ENCODE results near the gene PKNOX1. TPM values are rescaled to one million over a fixed set of nuclear protein-coding genes. Genes with fewer than 3 reads are reported as not detected.

Gene PKNOX1
- total RNA-seq, 1 donor from 2014 or later = 17.5 TPM

GRCh38 chr21:42980312-42981213, 6.2 kb downstream of the PKNOX1 start:
- Histone ChIP-seq H3K27ac (no peak overlapping the region), H3K9me3 (no peaks in the 10 kb centered on the region), H3K4me1 (peaks cover 23% of the 10 kb centered on the region), H3K27me3 (ENCODE audit: low read depth) (no peaks in the 10 kb centered on the region), H3K36me3 (no peaks in the 10 kb centered on the region), H3K4me3 (no peak overlapping the region)
- TF ChIP-seq CTCF (IDR thresholded peaks at IDR 0.05) = no peak
- intact Hi-C loops (cut with DNase I) = no loop called here
- ATAC-seq (peak in 1 of 2 donors; percentile 36), DNase-seq (no peak)

- intact Hi-C loops (cut with DNase I) = no loop called here
- H3K27ac ChIP-seq = no peak overlapping the region
- no peak overlapping the region for H3K4me3 ChIP-seq
- DNase-seq (no peak), ATAC-seq (peak in 1 of 2 donors; percentile 16)
- peaks cover 17% of the 10 kb centered on the region for H3K4me1 ChIP-seq
- no peak for TF ChIP-seq CTCF (IDR thresholded peaks at IDR 0.05)
- H3K27me3 ChIP-seq (ENCODE audit: low read depth) = no peaks in the 10 kb centered on the region
- H3K9me3 ChIP-seq = no peaks in the 10 kb centered on the region
- no peaks in the 10 kb centered on the region for H3K36me3 ChIP-seq
These were observed 6.8 kb downstream of the PKNOX1 start for GRCh38 chr21:42981214-42981523.

GRCh38 chr21:42981862-42982261, 7.5 kb downstream of the PKNOX1 start:
- no peak for DNase-seq
- H3K4me1 ChIP-seq = peaks cover 10% of the 10 kb centered on the region
- H3K9me3 ChIP-seq = no peaks in the 10 kb centered on the region
- no peak overlapping the region for H3K27ac ChIP-seq
- no peaks in the 10 kb centered on the region for H3K36me3 ChIP-seq
- H3K4me3 ChIP-seq = no peak overlapping the region
- no peak for TF ChIP-seq CTCF (IDR thresholded peaks at IDR 0.05)
- ATAC-seq = peak in 1 of 2 donors; percentile 26
- intact Hi-C loops (cut with DNase I) = no loop called here
- no peaks in the 10 kb centered on the region for H3K27me3 ChIP-seq (ENCODE audit: low read depth)

- Histone ChIP-seq H3K4me3 (no peak overlapping the region), H3K36me3 (no peaks in the 10 kb centered on the region), H3K27ac (no peak overlapping the region), H3K9me3 (no peaks in the 10 kb centered on the region), H3K27me3 (ENCODE audit: low read depth) (no peaks in the 10 kb centered on the region), H3K4me1 (peaks cover 10% of the 10 kb centered on the region)
- TF ChIP-seq CTCF (IDR thresholded peaks at IDR 0.05) = no peak
- DNase-seq (no peak), ATAC-seq (no peak)
- intact Hi-C loops (cut with DNase I) = no loop called here
These were observed 8.7 kb downstream of the PKNOX1 start for GRCh38 chr21:42983103-42983502.

- Histone ChIP-seq H3K27ac (no peak overlapping the region), H3K4me3 (no peak overlapping the region), H3K9me3 (no peaks in the 10 kb centered on the region), H3K36me3 (no peaks in the 10 kb centered on the region), H3K4me1 (peaks cover 10% of the 10 kb centered on the region), H3K27me3 (ENCODE audit: low read depth) (no peaks in the 10 kb centered on the region)
- no peak for TF ChIP-seq CTCF (IDR thresholded peaks at IDR 0.05)
- DNase-seq (no peak), ATAC-seq (no peak)
- intact Hi-C loops (cut with DNase I) = no loop called here
These were observed 9.5 kb downstream of the PKNOX1 start for GRCh38 chr21:42983869-42984268.

Measured in lower lobe of right lung (tissue), 2 donors.